Uterus (tissue), 2 donors: ENCODE data around the gene SFXN5.

Experiments
- POLR2A ChIP-seq, 2 donors: fragments of 450-650 bp; IDR thresholded peaks; one replicate each; pipeline ENCODE4 v1.6.1; 2016; ENCODE audit warnings: antibody characterized with exemption in 2 of 2, mild to moderate bottlenecking in 1 of 2, moderate library complexity in 1 of 2
- TF ChIP-seq, protein P1 (sequence below), 4 experiments: fragments of 200-600 bp in 2 of 4; fragments of 450-650 bp in 2 of 4; sonication (generic) in 2 of 4; IDR thresholded peaks; one replicate each; pipeline ENCODE4 v1.5.1; 2016 to 2019; ENCODE audit warnings: antibody characterized with exemption in 4 of 4, mild to moderate bottlenecking in 2 of 4, moderate library complexity in 1 of 4

DNA sequence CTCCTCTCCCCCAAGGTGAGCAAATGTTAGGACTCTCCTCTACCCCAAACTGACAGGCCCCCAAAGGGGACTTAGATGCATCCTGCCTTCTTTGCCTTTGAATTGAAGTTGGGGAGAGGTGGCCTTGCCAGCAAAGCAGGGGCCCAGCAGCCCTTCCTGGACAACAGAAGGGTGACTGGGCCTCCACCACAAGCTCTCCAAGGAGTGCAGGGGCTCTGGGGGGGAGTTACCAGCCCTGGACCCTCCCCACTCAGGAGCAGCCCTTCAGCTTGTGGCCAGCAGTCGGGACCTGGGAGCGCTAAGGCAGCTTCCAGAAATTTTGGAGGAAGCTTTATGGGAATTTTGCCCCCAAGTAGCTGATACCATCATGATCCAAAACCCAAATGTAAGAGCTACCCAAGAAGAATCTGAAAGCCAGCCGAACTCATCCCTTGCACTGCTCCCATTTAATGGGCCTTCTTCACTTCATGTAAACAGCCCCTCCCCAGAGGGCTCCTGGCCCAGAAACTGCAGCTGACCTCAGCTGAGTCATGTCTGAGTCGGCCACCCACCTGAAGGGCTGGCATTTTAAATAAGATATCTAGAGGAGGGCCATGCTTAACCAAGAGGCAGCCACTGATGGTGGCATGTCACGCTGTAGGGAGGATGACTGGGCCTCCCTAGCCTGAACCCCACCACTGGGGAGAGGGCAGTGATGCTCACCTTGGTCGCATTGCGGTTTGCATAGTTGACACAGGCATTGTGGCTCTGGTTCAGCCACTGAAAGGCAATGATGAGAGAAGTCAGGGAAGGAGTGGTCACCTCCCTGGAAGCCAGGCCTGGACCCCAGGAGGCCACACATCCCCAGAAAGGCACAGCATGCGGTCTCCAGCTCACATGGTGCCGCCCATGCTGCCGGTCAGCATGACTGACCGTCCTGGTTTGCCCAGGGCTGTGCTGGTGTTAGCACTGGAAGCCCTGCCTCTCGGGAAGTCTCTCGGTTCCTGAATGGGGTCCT lies 71.5 kb downstream of the SFXN5 start:
- TF ChIP-seq, protein P1, sequence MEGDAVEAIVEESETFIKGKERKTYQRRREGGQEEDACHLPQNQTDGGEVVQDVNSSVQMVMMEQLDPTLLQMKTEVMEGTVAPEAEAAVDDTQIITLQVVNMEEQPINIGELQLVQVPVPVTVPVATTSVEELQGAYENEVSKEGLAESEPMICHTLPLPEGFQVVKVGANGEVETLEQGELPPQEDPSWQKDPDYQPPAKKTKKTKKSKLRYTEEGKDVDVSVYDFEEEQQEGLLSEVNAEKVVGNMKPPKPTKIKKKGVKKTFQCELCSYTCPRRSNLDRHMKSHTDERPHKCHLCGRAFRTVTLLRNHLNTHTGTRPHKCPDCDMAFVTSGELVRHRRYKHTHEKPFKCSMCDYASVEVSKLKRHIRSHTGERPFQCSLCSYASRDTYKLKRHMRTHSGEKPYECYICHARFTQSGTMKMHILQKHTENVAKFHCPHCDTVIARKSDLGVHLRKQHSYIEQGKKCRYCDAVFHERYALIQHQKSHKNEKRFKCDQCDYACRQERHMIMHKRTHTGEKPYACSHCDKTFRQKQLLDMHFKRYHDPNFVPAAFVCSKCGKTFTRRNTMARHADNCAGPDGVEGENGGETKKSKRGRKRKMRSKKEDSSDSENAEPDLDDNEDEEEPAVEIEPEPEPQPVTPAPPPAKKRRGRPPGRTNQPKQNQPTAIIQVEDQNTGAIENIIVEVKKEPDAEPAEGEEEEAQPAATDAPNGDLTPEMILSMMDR (IDR thresholded peaks at IDR 0.05): no peak
- TF ChIP-seq POLR2A (IDR thresholded peaks at IDR 0.05): no peak
